Esophagus muscularis mucosa (tissue), 3 donors: Measurements from ENCODE around the gene SLC22A2.

Experiments
- CTCF ChIP-seq, 3 experiments: fragments of 200-600 bp in 2 of 3; fragments of 450-650 bp in 1 of 3; sonication (generic) in 2 of 3; IDR thresholded peaks; one replicate each; pipeline ENCODE4 v1.5.1; 2017 to 2019; ENCODE audit warnings: antibody characterized with exemption in 3 of 3, mild to moderate bottlenecking in 2 of 3, moderate library complexity in 1 of 3
- EP300 ChIP-seq: sonication (generic); formaldehyde crosslinking; IDR thresholded peaks from one replicate; pipeline ENCODE4 v1.6.1; 2017; ENCODE audit warnings: antibody characterized with exemption

DNA sequence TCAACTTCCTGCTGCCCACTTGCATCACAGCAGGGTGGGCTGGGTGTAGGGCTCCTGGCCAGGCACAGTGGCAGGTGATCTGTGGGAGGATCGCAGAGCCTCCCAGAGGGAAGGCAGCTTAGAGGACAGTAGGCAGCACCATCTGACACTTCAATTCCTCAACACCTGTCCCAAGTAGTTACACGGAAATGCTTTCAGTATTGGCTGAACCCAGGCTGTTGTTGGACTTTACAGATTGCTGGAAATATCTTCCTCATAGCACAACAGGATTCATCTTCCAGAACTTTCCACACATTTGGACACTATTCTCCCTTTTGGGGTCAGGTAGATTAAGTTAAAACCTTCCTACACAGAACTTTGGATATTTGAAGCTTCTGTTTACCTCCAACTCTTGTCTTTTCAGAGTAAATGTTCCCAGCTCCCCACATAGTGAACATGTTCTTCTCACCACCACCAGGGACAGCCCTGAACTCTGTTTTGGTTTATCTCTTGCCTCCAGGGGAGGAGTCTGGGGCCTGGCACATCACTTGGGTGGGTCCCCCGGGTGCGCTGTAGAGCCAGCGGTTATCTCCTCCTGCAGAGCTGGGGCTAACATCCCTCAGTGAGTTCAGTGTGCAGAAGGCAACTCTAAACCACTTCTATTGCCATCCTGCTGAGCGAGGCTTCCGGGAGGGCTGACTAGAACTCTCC is 3.5 kb upstream of the SLC22A2 start:
- TF ChIP-seq CTCF (IDR thresholded peaks at IDR 0.05) (no peak), EP300 (no peak)
